Neural cell (in vitro differentiated cells): ENCODE results near the gene WDFY3.

Experiments used
- EP300 ChIP-seq: fragments of 450-650 bp; conservative IDR thresholded peaks from 2 replicates; pipeline ENCODE4 v1.6.1; 2014; ENCODE audit warnings: antibody characterized with exemption, mild to moderate bottlenecking, moderate library complexity; ENCODE audit not compliant: poor library complexity, severe bottlenecking
- EZH2 ChIP-seq: fragments of 200-600, 300-800 bp; shearing (Covaris generic), sonication (generic); IDR thresholded peaks from 2 replicates; pipeline ENCODE4 v1.6.1; 2014; ENCODE audit warnings: antibody characterized with exemption, low read length, borderline replicate concordance, mild to moderate bottlenecking; ENCODE audit not compliant: insufficient read depth, poor library complexity, severe bottlenecking
- POLR2AphosphoS5 ChIP-seq: IDR thresholded peaks from 2 replicates; pipeline ENCODE4 v1.6.1; 2012
- RAD21 ChIP-seq: fragments of 450-650 bp; conservative IDR thresholded peaks from 2 replicates; pipeline ENCODE4 v1.6.1; 2014; ENCODE audit warnings: antibody characterized with exemption, mild to moderate bottlenecking, moderate library complexity
- TF ChIP-seq, protein P1 (sequence below): fragments of 450-650 bp; IDR thresholded peaks from 2 replicates; pipeline ENCODE4 v1.5.1; 2014; ENCODE audit warnings: antibody characterized with exemption, mild to moderate bottlenecking, moderate library complexity; ENCODE audit not compliant: poor library complexity, severe bottlenecking

DNA sequence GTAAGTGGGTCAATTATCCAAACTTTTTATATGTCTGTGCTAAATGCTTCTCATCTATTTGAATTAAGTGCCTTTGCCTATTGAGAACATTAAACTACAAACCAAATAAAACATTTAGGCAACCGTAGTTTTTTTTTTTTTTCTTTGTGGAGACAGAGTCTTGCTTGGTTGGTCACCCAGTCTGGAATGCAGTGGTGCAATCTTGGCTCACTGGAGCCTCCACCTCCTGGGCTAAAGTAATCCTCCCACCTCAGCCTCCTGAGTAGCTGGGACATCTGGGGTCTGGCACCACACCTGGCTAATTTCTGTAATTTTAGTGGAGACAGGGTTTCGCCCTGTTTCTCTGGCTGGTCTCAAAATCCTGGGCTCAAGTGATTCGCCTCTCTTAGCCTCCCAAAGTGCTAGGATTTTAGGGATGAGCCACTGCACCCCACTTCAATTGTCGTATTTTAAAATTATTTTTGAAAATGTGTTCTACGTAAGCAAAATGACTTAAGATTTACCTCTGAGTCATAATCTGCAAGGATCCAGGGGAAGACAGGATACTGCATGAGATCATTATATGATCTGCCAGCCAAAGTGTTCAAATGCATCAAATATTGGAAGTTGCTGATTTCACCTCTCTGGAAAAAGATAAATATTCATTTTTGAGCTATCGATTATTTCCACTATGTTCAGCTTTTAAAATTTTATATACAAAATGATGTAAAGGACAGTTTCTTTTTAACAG is 257.9 kb downstream of the WDFY3 start:
- TF ChIP-seq RAD21 (no peak), EP300 (no peak), POLR2AphosphoS5 (no peak), EZH2 (no peak)
- TF ChIP-seq, protein P1, sequence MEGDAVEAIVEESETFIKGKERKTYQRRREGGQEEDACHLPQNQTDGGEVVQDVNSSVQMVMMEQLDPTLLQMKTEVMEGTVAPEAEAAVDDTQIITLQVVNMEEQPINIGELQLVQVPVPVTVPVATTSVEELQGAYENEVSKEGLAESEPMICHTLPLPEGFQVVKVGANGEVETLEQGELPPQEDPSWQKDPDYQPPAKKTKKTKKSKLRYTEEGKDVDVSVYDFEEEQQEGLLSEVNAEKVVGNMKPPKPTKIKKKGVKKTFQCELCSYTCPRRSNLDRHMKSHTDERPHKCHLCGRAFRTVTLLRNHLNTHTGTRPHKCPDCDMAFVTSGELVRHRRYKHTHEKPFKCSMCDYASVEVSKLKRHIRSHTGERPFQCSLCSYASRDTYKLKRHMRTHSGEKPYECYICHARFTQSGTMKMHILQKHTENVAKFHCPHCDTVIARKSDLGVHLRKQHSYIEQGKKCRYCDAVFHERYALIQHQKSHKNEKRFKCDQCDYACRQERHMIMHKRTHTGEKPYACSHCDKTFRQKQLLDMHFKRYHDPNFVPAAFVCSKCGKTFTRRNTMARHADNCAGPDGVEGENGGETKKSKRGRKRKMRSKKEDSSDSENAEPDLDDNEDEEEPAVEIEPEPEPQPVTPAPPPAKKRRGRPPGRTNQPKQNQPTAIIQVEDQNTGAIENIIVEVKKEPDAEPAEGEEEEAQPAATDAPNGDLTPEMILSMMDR, result no peak
